Measurements from ENCODE around the gene EVI5L. TPM values are rescaled to one million over a fixed set of nuclear protein-coding genes. Genes with fewer than 3 reads are reported as not detected.
"Not testable (repeated sequence)": the region's sequence is repeated elsewhere in the genome, so short reads cannot be mapped to it uniquely, and the experiment has no call there.

Gene EVI5L
- total RNA-seq: 1 to 10 TPM; 4.6 to 7.8 TPM

- no peaks in the 10 kb centered on the region for H3K36me3 Mint-ChIP-seq
- no peaks in the 10 kb centered on the region for H3K9me3 Mint-ChIP-seq
- peak within 1 kb of the TSS; percentile 81 to 90 for H3K27ac Mint-ChIP-seq
- DNase-seq (ENCODE audit: low spot score in 2 of 2) (peak; percentile 99 to 100), ATAC-seq (peak; percentile 90 to 91)
Observed at GRCh38 chr19:7829561-7830271, at the start of gene EVI5L. Gene EVI5L, plus strand, starts transcription at chr19:7830218. Its CDS starts 16,325 bp downstream, at chr19:7846543.

GRCh38 chr19:7781157-7781556, 48.9 kb upstream of the EVI5L start:
- peaks cover 6 to 8% of the 10 kb centered on the region in 2 donors for H3K36me3 Mint-ChIP-seq
- DNase-seq (ENCODE audit: low spot score in 2 of 2) (no peak), ATAC-seq (no peak)
- no peak overlapping the region for H3K27ac Mint-ChIP-seq
- H3K9me3 Mint-ChIP-seq: peaks cover 0 to 6% of the 10 kb centered on the region in 2 donors

GRCh38 chr19:7783991-7784423, 46.0 kb upstream of the EVI5L start:
- peak in 1 of 2 donors; percentile 73 for ATAC-seq
- Mint-ChIP-seq H3K27ac (no peak overlapping the region), H3K9me3 (peaks cover 0 to 6% of the 10 kb centered on the region in 2 donors), H3K36me3 (peaks cover 6 to 8% of the 10 kb centered on the region in 2 donors)
- DNase-seq (ENCODE audit: low spot score in 2 of 2): no peak

DNA sequence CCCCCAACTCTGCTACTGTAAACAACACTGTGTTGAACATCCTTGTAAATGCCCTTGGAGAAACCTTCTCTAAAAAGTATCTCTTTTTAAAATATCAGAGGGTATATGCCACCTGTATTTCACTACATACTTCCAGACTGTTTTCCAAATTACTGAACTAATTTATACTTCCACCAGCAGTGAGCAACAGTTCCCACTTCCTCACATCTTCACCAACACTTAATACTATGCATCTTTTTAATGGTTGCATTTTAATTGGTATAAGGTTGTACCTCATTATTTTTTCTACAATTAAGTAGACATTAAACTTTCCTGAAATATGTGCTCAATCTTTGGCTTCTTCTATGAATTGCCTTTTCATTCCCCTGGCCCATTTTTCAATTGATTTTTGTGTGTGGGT, 45.2 kb upstream of the EVI5L start:
- ATAC-seq (no peak), DNase-seq (ENCODE audit: low spot score in 2 of 2) (no peak)
- H3K9me3 Mint-ChIP-seq: peaks cover 0 to 6% of the 10 kb centered on the region in 2 donors
- peaks cover 6 to 8% of the 10 kb centered on the region in 2 donors for H3K36me3 Mint-ChIP-seq
- H3K27ac Mint-ChIP-seq: no peak overlapping the region

- ATAC-seq (no peak), DNase-seq (ENCODE audit: low spot score in 2 of 2) (no peak)
- H3K9me3 Mint-ChIP-seq: peaks cover 0 to 6% of the 10 kb centered on the region in 2 donors
- H3K36me3 Mint-ChIP-seq: peaks cover 6 to 8% of the 10 kb centered on the region in 2 donors
- no peak overlapping the region for H3K27ac Mint-ChIP-seq
Observed at GRCh38 chr19:7787141-7787540, 42.9 kb upstream of the EVI5L start.

- DNase-seq (ENCODE audit: low spot score in 2 of 2): no peak
- peaks cover 0 to 6% of the 10 kb centered on the region in 2 donors for H3K9me3 Mint-ChIP-seq
- H3K36me3 Mint-ChIP-seq: peaks cover 6 to 8% of the 10 kb centered on the region in 2 donors
- no peak for ATAC-seq
- no peak overlapping the region for H3K27ac Mint-ChIP-seq
Observed at GRCh38 chr19:7787602-7788177, 42.3 kb upstream of the EVI5L start.

DNA sequence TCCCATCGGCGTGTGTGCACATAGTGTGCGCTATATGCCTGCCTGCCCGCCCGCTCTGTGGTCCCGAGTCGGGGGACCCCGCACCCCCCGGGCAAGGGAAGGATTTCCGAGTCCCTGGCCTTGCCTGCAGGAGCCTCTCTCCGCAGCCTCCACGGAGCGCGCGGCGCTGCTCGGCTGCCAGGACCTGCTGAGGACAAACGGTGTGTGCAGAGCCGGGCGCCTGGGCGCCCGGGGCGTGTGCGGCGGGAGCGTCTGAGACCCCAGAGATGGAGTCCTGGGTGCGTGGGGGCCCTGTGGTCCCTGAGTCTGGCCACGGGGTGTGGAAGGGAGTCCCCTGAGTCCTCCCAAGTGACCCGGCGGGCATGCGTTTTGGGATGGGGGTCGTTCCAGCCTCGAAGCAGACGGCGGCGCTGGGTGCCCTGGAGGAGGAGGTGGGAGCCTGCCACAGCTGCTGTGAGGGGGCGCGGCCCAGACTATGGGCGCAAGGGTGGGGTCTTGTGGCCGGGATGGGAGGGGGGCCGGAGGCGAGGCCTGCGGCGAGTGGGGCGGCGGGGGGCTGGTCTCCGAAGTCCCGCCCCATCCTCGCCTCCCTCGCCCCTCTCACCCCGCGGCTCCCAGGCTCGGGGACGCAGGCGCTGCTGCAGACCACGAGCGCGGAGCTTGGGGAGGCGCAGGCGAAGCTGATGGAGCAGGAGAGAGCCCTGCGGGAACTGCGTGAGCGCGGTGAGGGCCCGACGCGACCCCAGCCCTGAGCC, 41.7 kb upstream of the EVI5L start:
- no peak for DNase-seq (ENCODE audit: low spot score in 2 of 2)
- ATAC-seq: no peak
- H3K36me3 Mint-ChIP-seq: peaks cover 6 to 8% of the 10 kb centered on the region in 2 donors
- peaks cover 0 to 6% of the 10 kb centered on the region in 2 donors for H3K9me3 Mint-ChIP-seq
- no peak overlapping the region for H3K27ac Mint-ChIP-seq

GRCh38 chr19:7788933-7789323, 41.1 kb upstream of the EVI5L start:
- peaks cover 0 to 6% of the 10 kb centered on the region in 2 donors for H3K9me3 Mint-ChIP-seq
- H3K27ac Mint-ChIP-seq: no peak overlapping the region
- DNase-seq (ENCODE audit: low spot score in 2 of 2) (no peak), ATAC-seq (peak in 1 of 2 donors; percentile 20)
- H3K36me3 Mint-ChIP-seq: peaks cover 3 to 8% of the 10 kb centered on the region in 2 donors

DNA sequence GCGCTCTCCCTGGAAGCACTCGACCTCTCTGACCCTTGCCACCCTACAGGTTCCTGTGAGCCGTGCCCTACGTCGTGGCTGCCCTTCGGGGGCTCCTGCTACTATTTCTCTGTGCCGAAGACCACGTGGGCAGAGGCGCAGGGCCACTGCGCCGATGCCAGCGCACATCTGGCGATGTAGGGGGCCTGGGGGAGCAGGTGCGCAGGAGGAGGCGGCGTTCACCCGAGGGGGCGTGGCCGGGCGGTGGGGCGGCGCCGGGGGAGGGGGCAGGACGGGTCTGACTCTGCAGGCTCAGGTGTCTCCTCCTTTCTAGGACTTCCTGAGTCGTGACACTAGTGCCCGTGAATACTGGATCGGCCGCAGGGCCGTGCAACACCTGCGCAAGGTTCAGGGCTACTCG, 40.6 kb upstream of the EVI5L start:
- Mint-ChIP-seq H3K9me3 (peaks cover 0 to 6% of the 10 kb centered on the region in 2 donors), H3K36me3 (peaks cover 0 to 8% of the 10 kb centered on the region in 2 donors), H3K27ac (no peak overlapping the region)
- peak; percentile 16 to 55 for ATAC-seq
- no peak for DNase-seq (ENCODE audit: low spot score in 2 of 2)

- Mint-ChIP-seq H3K36me3 (peaks cover 0 to 3% of the 10 kb centered on the region in 2 donors), H3K27ac (no peak overlapping the region), H3K9me3 (no peaks in the 10 kb centered on the region)
- ATAC-seq (no peak), DNase-seq (ENCODE audit: low spot score in 2 of 2) (no peak)
Observed at GRCh38 chr19:7790416-7790815, 39.6 kb upstream of the EVI5L start.

- H3K36me3 Mint-ChIP-seq: no peaks in the 10 kb centered on the region
- no peaks in the 10 kb centered on the region for H3K9me3 Mint-ChIP-seq
- DNase-seq (ENCODE audit: low spot score in 2 of 2) (no peak), ATAC-seq (no peak)
- no peak overlapping the region for H3K27ac Mint-ChIP-seq
Observed at GRCh38 chr19:7792281-7792680, 37.7 kb upstream of the EVI5L start.

DNA sequence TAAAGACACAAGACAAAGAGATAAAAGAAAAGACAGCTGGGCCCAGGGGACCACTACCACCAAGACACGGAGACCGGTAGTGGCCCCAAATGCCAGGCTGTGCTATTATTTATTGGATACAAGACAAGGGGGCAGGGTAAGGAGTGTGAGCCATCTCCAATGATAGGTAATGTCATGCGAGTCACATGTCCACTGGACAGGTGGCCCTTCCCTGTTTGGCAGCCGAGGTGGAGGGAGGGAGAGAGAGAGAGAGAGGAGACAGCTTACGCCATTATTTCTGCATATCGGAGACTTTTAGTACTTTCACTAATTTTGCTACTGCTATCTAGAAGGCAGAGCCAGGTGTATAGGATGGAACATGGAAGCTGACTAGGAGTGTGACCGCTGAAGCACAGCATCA, 37.3 kb upstream of the EVI5L start:
- ATAC-seq; H3K27ac Mint-ChIP-seq; DNase-seq (ENCODE audit: low spot score in 2 of 2); H3K9me3 Mint-ChIP-seq; H3K36me3 Mint-ChIP-seq: not testable (repeated sequence)

GRCh38 chr19:7793493-7793892, 36.5 kb upstream of the EVI5L start:
- Mint-ChIP-seq H3K36me3 (no peaks in the 10 kb centered on the region), H3K27ac (no peak overlapping the region)
- DNase-seq (ENCODE audit: low spot score in 2 of 2): no peak

DNA sequence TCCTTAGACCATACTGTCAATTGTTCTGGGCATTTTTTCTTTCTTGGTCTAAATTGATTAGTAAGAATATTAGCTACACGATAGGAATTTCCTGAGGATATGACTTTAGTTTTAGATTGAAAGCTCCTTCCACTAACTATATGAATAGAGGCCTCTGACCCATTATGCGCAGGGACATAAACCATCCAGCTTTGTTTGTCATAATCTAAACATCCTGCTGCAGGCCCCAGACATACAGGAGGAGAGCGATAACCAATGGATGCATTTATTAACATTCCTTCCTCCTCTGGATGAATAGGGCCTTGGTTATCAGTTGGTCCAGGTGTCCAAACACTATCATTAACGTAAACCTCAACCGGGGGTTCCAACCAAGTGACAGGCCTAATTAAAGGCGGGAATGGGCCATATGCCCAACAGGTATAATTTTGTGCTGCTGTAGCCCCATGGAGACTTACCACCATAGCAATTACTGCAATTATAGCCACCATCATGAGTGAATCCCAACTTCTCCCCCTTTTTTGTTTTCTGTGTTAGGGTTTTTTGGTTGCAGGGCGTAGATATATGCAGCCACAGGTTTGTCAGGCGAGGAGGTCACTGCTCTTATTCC, 34.4 kb upstream of the EVI5L start:
- no peaks in the 10 kb centered on the region for H3K36me3 Mint-ChIP-seq
- H3K9me3 Mint-ChIP-seq: no peaks in the 10 kb centered on the region
- ATAC-seq (no peak), DNase-seq (ENCODE audit: low spot score in 2 of 2) (no peak)
- no peak overlapping the region for H3K27ac Mint-ChIP-seq

More at GRCh38 chr19:7793493-7793892, 36.5 kb upstream of the EVI5L start:
- no peak for ATAC-seq
- H3K9me3 Mint-ChIP-seq: no peaks in the 10 kb centered on the region

DNA sequence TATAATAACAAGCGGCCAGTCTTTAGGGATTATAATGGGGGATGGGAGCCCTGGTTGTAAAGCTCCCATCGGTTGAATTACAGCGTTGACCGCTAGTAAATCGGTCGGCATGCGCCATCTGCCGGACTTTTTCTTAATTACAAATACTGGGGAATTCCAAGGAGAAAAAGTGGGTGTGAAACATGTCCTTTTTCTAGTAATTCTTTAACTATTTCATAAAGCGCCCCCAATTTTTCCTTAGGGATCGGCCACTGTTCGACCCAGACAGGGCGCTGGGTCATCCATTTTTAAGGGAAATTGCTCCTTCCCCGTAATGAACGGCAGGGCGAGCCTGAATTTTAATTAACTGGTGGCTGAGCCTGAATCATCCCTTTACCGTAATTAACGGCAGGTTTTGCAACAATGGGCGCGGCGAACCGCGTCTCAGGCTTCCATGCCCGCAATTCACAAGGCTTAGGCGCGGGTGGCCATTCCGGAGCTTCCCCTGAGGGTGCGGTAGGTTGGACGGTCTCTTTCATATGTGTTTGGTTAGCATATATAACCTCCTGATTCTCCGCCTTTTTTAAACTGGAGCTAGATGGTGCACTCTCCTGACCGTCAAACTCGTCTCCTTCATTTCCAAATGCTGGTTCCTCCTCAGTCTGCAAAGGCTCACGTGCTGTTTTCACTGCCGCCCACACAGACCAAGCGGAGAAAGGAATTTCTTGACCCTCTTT, 30.2 kb upstream of the EVI5L start:
- H3K36me3 Mint-ChIP-seq: no peaks in the 10 kb centered on the region
- H3K27ac Mint-ChIP-seq: no peak overlapping the region
- ATAC-seq (peak; percentile 67 to 92), DNase-seq (ENCODE audit: low spot score in 2 of 2) (peak; percentile 67 to 79)
- no peaks in the 10 kb centered on the region for H3K9me3 Mint-ChIP-seq

DNA sequence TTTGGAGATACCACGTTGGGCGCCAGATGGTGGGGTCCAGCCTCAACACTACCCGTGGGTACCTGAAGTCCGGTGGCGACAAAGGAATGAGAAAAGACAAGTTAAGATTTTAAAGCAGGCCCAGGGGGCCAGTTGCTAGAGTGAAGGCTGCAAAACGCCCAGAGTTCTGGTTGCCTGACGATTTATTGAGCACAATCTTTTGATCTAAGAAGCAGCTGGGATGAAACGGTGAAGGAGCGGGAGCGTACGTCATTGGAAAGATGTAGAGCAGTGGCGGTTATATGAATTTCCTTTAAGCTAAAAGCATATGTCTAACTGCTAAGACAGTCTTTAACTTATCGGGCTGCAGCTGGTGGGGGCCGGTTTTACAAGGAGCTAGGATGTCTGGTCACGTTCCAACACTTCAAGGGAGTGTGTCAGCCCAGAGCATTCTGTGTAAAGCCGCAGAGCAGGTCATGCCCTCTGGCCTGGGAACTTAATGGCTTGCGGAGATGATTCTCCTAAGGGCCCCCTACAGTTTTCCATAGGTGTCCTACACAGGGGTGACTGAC, 28.9 kb upstream of the EVI5L start:
- H3K36me3 Mint-ChIP-seq: no peaks in the 10 kb centered on the region
- ATAC-seq: no peak
- no peaks in the 10 kb centered on the region for H3K9me3 Mint-ChIP-seq
- DNase-seq (ENCODE audit: low spot score in 2 of 2): no peak
- no peak overlapping the region for H3K27ac Mint-ChIP-seq
